Left ventricle myocardium inferior (tissue), 1 donor: ENCODE data around the gene MPZL3. TPM values are rescaled to one million over a fixed set of nuclear protein-coding genes. Genes with fewer than 3 reads are reported as not detected.

Experiments used
- DNase-seq: peaks from one replicate; pipeline ENCODE4 v3.0.0-alpha.2; 2020
- H3K27ac ChIP-seq: fragments of 200-600 bp; replicated peaks from 2 replicates; pipeline ENCODE4 v1.8.0; 2021
- H3K27me3 ChIP-seq: fragments of 200-600 bp; 2 replicates; pipeline ENCODE4 v1.8.0; 2021; ENCODE audit warnings: low read depth
- H3K36me3 ChIP-seq: fragments of 200-600 bp; 2 replicates; pipeline ENCODE4 v1.8.0; 2021
- H3K4me1 ChIP-seq: fragments of 200-600 bp; 2 replicates; pipeline ENCODE4 v1.8.0; 2021
- H3K4me3 ChIP-seq: fragments of 200-600 bp; 2 replicates; pipeline ENCODE4 v1.8.0; 2021; ENCODE audit warnings: mild to moderate bottlenecking, moderate library complexity
- H3K9me3 ChIP-seq: fragments of 200-600 bp; replicated peaks from 2 replicates; pipeline ENCODE4 v1.8.0; 2021
- intact Hi-C: fragments of 100-400 bp; cut with micrococcal nuclease; formaldehyde crosslinking; loops from one replicate; pipeline ENCODE4 v1.11.0; 2022
- long read RNA-seq: library from polyadenylated mRNA; unstranded; transcript quantifications from one replicate; pipeline ENCODE4 v2.0.0, GENCODE V29; 2021
- total RNA-seq: library from RNA; stranded (reverse); fragmentation: NEBNext Ultra II Directional; extraction: Animal tissue kit (Norgen Biotek cat#: 25700); gene quantifications from one replicate; pipeline ENCODE4 v1.2.1, GENCODE V29; 2021
- TF ChIP-seq, protein P1 (sequence below): fragments of 200-600 bp; IDR thresholded peaks from 2 replicates; pipeline ENCODE4 v1.8.0; 2021; ENCODE audit warnings: antibody characterized with exemption, mild to moderate bottlenecking, borderline replicate concordance
- donor health status: DM: no; HTN: yes; CAD: no; lungs with severe emphysema.

MPZL3 gene, protein sequence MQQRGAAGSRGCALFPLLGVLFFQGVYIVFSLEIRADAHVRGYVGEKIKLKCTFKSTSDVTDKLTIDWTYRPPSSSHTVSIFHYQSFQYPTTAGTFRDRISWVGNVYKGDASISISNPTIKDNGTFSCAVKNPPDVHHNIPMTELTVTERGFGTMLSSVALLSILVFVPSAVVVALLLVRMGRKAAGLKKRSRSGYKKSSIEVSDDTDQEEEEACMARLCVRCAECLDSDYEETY
- 2.7 TPM for total RNA-seq
- long read RNA-seq, partial matches to known transcripts: 0 of 3 reads
- long read RNA-seq, other reads (novel, unspliced or antisense): 0 of 3 reads

DNA sequence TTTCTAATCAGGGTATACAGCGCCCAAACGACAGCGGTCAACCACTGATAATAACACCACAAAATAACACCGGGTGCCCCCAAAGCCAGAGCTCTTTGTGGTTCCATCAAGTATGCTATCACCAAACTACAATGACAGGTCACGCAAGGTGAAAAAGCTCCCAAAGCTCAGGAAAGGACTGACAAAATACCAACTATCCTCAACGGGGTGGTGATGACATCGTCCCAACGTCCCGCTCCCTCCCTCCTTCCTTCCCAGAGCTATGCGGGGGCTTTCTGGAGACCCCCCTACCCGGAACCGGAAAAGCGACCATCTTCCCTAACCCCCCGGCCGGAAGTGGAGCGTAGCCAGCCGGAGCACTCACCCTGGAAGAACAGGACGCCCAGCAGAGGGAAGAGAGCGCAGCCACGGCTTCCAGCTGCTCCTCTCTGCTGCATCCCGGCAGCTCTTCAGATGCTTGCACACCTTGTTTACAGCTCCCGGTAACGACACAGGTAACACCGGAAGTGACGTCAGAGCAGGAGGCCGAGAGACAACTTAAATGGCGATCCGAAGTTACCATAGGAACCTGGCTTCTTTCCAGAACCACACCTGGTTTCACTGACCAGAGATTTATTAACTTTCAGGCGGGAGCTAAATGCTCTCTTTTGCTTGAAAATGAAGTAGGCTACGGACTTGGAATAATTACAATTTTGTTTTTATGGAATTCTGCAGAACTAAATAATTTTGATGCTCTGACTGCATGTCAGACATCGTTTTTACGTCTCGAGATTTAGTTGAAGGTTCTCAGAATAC lies at the start of gene MPZL3:
TSS of gene MPZL3 (minus strand) at position 508 of the 795 bp plus-strand sequence. CDS start at position 437, 71 bp downstream.
- H3K27ac ChIP-seq: peak within 1 kb of the TSS; percentile 78

DNA sequence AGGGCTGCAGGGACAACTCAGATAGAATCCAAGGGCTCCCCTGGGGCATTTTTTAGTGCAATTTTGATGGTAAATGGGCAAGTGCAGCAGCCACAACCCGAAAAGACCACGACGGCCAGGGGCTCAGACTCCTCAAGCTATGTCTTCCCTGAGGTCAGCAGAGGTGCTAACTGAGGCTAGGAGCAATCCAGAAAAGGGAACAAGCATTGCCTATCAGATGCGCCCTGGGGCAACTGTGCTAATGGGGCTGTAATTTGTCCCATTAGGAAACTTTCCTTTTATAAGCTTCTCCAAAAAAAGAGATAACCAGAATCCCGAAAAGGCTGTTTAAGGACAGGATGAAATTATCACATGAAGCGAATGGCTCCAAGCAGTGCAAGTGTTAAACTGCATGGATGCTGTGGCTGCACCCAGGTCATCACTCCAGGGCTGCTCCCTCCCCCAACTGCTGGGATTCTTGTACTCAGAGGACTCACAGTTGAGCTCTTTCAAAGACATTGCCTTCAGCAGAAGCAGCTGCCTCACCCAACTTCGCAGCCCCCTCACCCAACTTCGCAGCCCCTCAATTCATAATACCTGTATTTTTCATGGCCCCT lies 49.5 kb upstream of the MPZL3 start:
- DNase-seq: no peak
- intact Hi-C loops: no loop called here
- Histone ChIP-seq H3K4me1 (no peaks in the 10 kb centered on the region), H3K27me3 (peaks cover 25% of the 10 kb centered on the region), H3K27ac (no peak overlapping the region), H3K4me3 (no peak overlapping the region), H3K36me3 (no peaks in the 10 kb centered on the region), H3K9me3 (no peaks in the 10 kb centered on the region)
- TF ChIP-seq, protein P1, sequence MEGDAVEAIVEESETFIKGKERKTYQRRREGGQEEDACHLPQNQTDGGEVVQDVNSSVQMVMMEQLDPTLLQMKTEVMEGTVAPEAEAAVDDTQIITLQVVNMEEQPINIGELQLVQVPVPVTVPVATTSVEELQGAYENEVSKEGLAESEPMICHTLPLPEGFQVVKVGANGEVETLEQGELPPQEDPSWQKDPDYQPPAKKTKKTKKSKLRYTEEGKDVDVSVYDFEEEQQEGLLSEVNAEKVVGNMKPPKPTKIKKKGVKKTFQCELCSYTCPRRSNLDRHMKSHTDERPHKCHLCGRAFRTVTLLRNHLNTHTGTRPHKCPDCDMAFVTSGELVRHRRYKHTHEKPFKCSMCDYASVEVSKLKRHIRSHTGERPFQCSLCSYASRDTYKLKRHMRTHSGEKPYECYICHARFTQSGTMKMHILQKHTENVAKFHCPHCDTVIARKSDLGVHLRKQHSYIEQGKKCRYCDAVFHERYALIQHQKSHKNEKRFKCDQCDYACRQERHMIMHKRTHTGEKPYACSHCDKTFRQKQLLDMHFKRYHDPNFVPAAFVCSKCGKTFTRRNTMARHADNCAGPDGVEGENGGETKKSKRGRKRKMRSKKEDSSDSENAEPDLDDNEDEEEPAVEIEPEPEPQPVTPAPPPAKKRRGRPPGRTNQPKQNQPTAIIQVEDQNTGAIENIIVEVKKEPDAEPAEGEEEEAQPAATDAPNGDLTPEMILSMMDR: no peak

More for the DNA sequence above, at the start of gene MPZL3:
- Histone ChIP-seq H3K36me3 (no peaks in the 10 kb centered on the region), H3K4me1 (peaks cover 18% of the 10 kb centered on the region), H3K27me3 (peaks cover 3% of the 10 kb centered on the region), H3K4me3 (peak within 1 kb of the TSS; percentile 77), H3K9me3 (no peaks in the 10 kb centered on the region)
- intact Hi-C loops: no loop called here
- TF ChIP-seq, protein P1: no peak
- peak; percentile 45 for DNase-seq

DNA sequence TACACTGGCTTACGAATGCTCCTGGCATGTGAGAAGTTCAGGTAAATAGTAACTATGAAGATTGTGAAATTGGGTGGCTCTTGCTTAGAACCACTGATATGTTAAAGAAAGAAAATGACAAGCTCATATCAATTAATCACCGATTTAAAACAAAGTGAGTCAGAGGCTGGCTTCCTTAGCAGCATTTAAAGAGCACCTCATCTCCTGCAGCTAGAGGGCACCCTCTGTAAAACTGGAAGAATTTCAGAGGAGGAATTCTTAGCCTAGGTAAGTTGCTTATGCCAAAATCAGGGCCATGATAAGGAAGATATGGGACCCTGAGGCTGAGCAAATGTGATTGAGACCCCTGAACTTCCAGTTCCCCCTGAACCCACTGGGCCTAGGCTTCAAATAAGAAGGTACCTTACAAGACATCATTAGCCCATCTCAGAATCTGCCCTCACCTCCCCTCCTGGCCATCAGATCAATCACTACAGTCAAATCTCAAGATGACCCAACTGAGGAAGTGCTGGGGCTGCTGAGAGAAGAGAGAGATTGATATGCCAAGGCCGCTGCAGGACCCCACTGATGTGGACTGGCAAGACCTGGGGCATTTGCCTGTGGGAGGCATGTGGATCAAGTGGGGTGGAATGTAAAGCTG lies 43.8 kb upstream of the MPZL3 start:
- H3K4me1 ChIP-seq: no peaks in the 10 kb centered on the region
- H3K36me3 ChIP-seq: no peaks in the 10 kb centered on the region
- H3K4me3 ChIP-seq: no peak overlapping the region
- no peak for DNase-seq
- no peaks in the 10 kb centered on the region for H3K9me3 ChIP-seq
- TF ChIP-seq, protein P1: peak; percentile 69
- intact Hi-C loops: no loop called here
- peaks cover 9% of the 10 kb centered on the region for H3K27me3 ChIP-seq
- H3K27ac ChIP-seq: no peak overlapping the region

DNA sequence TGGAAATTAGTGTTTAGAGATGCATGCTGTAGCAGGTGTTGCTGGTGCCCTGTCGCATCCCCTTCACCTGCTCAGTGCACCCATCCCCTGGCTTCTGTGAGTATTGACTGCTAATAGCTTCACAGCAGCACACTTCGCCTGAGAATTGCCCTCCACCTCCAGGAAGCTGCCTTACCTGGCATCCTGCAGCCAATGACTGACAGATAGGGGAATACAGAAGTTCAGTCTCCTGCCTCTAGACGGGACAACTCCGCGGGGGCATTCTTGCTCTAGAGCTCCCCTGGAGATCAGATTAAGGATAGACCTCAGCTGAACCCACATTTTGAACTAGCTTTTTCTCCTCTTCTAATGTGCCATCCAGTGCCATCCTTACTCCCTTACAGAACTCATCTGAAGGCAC lies 43.0 kb upstream of the MPZL3 start:
- DNase-seq: no peak
- no peaks in the 10 kb centered on the region for H3K36me3 ChIP-seq
- no peak overlapping the region for H3K27ac ChIP-seq
- intact Hi-C loops: no loop called here
- no peak overlapping the region for H3K4me3 ChIP-seq
- H3K27me3 ChIP-seq: peaks cover 9% of the 10 kb centered on the region
- TF ChIP-seq, protein P1: no peak
- no peaks in the 10 kb centered on the region for H3K4me1 ChIP-seq
- no peaks in the 10 kb centered on the region for H3K9me3 ChIP-seq

DNA sequence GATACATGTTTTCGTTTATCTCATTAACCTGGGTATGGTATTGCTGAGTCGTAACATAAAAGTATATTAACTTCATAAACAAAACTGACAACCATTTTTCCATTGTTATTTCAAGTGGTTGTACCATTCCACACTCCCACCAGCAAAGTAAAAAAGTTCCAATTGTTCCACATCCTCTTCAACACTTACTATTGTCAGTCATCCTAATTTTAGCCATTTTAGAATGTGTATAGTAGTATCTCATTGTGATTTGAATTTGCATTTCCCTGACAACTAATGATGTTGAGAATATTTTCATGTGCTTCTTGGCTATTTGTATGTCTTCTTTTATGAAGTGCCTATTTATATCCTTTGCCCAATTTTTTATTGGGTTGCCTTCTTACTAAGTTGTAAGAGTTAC lies 41.9 kb upstream of the MPZL3 start:
- Histone ChIP-seq H3K27me3 (peaks cover 9% of the 10 kb centered on the region), H3K9me3 (no peaks in the 10 kb centered on the region), H3K4me1 (no peaks in the 10 kb centered on the region), H3K27ac (no peak overlapping the region), H3K36me3 (no peaks in the 10 kb centered on the region), H3K4me3 (no peak overlapping the region)
- no peak for DNase-seq
- TF ChIP-seq, protein P1: no peak
- intact Hi-C loops: no loop called here
